NCI-H2196 (cell line): ENCODE data around the gene FUZ.
"Not testable (repeated sequence)": the region's sequence is repeated elsewhere in the genome, so short reads cannot be mapped to it uniquely, and the experiment has no call there.

Experiments
- DNase-seq: peaks from one replicate; lab custom pipeline; 2025; ENCODE audit not compliant: unreplicated experiment; lab: John Stamatoyannopoulos, UW

FUZ gene

DNA sequence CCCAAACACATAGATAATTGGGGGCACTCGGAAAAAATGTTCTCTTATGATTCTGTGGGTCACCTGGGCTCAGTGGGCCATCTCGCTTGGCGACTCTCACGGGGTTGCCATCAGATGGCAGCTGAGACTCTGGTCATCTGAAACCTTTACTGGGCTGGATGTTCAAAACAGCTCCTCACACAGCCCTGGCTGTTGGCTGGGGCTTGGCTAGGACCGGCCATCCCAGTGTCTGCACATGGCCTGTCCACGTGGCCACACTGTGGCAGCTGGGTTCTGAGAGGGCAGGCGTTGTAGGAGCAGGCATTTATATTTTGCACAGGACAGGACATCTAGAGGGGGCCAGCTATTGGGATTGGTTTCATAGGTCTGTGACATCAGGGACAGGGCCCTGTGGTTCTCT, 20.5 kb upstream of the FUZ start:
- DNase-seq: no peak

- DNase-seq: no peak
These were observed 19.5 kb upstream of the FUZ start for GRCh38 chr19:49832556-49832955.

DNA sequence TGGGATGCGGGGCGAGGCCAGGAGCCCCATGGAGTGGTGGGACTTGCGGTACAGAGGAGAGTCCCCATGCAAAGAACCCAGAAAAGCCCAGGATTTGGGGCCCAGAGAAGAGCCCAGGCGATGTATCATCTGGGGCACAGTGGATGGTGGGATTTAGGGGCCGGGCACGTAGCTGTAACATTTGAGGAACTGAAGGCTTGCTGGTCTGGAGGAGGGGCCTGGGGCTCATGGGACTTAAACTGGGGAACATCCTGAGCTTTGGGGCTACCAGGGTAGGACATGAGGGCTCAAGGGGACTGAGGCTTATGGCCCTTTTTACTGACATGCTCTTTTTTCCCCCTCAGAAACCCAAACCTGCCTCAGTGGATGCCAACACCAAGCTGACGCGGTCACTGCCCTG, 18.5 kb upstream of the FUZ start:
- DNase-seq: no peak

- DNase-seq: no peak
These were observed 17.7 kb upstream of the FUZ start for GRCh38 chr19:49830766-49831165.

- DNase-seq: no peak
These were observed 16.6 kb upstream of the FUZ start for GRCh38 chr19:49829721-49830120.

DNA sequence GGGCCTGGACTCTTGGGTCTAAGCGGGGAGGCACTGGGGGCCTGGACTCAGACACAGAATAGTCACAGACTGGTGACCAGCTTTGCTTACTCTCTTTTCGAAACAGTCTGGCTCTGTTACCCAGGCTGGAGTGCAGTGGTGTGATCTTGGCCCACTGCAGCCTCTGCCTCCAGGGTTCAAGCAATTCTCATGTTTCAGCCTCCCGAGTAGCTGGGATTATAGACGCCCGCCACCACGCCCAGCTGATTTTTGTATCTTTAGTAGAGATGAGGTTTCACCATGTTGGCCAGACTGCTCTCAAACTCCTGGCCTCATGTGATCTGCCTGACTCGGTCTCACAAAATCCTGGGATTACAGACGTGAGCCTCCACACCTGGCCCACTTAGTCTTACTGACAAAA, 16.1 kb upstream of the FUZ start:
- no peak for DNase-seq

DNA sequence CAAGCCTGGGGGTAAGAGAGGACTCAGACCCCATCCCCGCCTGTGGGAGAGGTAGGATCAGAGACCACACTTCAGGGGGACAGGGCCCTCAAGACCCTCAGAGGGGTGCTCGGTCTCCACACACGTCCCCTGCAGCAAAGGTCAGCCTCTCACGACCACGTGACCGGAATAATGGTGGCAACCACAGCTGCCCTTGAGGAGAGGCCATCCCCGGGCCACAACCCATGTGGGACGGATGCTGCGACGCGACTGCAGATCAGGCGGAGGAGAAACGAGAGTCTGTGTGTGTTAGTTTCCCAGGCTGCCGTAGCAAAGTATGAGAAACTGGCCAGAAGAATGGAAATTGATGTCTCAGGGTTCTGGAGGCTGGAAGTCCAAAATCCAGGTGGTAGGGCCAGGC, 13.9 kb upstream of the FUZ start:
- DNase-seq: no peak

DNA sequence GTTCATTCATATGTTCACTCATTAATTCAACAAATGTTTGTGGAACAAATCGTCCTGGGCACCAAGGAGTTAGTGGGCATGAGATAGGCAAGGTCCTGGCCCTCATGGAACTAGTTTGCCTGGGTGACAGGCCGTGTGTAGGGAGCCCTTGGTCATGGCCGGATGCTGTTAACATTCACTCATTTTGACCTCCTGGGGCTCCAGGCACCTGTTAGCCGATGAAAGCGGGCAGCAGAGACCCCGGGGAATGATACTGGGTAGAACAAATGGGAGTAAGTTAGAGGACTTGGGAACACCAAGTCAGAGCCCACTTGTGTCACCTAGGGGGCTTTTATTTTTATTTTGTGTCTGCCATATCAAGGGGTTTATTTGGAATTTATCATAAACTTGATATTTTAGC, 11.6 kb upstream of the FUZ start:
- DNase-seq: no peak

DNA sequence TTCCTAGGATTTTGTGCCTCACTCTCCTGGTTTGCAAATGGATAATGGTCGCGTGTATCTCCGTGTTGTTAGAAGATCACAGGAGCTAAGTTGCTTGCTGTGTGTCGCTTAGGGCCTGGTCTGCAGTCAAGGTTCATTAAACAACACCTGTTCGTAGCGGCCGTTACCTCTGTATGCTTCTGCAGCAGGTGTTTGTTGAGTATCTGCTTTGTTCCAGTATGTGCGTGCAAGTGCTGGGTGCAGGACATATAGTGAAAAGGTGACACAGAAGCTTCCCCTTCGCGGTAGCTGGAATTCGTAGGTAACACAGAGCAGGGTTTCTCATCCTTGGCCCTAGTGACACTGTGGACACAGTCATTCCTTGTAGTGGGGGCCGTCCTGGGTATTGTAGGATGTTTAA, 10.4 kb upstream of the FUZ start:
- DNase-seq: peak; percentile 61

DNA sequence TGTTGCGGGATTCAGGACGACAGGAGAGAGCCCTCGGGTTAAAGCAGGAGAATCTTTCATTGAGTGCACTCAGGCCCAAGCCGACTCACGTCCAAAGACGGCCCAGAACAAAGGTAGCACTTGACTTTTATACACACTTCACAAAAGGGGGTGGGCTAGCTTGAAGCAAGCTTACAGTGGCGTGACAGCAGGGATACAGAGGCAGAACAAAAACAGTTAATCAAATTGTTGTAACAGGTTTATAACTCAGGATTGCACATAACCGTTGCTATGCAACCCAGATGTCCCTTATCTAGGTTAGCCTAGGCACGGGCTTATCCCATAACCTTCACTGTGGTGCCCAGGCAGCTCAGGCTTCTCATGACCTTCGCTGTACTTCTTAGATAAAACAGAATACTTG, 7.0 kb upstream of the FUZ start:
- no peak for DNase-seq

- DNase-seq: not testable (repeated sequence)
These were observed 6.5 kb upstream of the FUZ start for GRCh38 chr19:49819452-49820115.

- DNase-seq: no peak
These were observed 5.7 kb upstream of the FUZ start for GRCh38 chr19:49818649-49819370.

DNA sequence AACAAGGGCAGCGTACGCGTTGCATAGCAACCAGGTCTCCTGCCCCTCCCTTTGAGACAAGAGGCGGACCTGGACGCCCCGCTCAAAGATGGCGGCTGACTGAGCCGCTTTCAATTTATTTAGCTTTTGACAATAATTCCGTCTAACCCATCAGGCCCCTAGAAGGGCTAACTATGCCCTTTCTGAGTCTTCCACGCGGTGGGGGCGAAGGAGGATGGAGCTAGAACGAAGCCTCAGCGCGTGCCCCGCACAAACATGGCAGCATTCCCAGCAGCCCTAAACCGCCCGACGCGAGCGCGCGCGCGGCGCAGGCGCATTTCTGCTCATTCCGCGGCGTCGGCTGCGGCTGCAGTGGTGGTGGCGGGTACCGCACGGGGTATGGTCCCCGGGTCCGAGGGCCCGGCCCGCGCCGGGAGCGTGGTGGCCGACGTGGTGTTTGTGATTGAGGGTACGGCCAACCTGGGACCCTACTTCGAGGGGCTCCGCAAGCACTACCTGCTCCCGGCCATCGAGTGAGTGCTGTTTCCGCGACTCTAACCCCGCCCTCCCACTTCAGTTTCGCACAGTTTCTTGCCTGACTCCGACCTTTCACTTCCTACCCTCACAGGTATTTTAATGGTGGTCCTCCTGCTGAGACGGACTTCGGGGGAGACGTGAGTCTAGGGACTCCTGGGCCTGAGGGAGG, 5.0 kb upstream of the FUZ start, which contains the start of gene MED25:
Gene MED25, plus strand, starts transcription at position 326 of the 685 bp plus-strand sequence. Its CDS starts 53 bp downstream, at position 379.
- DNase-seq: peak; percentile 89

DNA sequence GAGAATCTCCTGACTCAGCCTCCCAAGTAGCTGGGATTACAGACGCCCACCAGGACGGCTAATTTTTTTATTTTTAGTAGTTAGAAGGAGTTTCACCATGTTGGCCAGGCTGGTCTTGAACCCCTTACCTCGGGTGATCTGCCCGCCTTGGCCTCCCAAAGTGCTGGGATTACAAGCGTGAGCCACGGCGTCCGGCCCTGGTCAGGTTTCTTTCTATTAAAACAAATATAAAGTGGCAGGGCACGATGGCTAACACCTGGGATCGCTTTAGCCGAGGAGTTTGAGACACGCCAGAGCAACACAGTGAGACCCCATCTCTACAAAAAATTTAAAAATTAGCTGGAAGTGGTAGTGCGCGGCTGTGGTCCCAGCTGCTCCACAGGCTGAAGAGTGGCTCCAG, 3.5 kb upstream of the FUZ start:
- no peak for DNase-seq

DNA sequence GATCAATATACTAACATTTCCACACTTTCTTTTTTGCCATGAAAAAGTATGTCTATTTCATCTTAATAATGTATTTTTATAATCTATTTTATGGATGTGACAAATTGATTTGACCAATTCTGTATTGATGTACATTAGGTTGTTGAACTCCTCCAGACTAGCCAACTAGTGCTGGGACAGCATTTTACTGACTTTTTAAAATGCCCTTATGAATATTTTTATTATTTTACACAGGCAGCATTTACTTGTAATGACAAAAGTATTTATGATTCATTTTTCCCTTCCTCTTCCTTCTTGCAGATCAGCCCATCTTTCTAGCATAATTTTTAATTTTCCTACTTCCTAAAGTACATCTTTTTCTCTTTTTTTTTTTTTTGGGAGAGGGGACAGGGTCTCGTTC, 918 bp upstream of the FUZ start:
- DNase-seq: no peak

- no peak for DNase-seq
These were observed 568 bp downstream of the FUZ start for GRCh38 chr19:49812452-49812996.

- peak; percentile 11 for DNase-seq
These were observed 1.8 kb downstream of the FUZ start for GRCh38 chr19:49811328-49811727.

- DNase-seq: no peak
These were observed 3.1 kb downstream of the FUZ start for GRCh38 chr19:49809941-49810389.

GRCh38 chr19:49809160-49809940, 3.7 kb downstream of the FUZ start:
- DNase-seq: peak; percentile 52

DNA sequence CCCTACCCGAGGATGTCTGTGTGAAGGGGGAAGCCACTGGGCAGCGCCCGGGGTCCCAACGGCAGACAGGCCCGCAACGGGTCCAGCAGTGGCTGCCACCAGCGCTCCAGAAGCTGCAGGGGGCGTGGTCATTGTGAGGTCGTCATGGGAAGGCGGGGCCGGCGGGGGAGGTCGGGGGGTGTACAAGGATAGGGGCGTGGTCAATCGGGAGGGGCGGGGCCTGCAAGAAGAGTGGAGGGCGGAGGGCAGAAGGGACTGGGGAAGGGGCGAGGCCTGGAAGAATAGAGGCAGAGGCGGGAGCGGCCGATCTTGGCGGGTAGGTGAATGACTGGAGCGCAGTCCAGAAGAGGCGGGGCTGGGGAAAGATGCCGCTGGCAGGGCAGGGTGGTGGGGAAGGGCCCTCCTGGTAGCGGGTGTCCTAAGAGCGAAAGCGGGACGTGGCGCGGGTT, 4.4 kb downstream of the FUZ start:
- peak; percentile 94 for DNase-seq
